GM12878 (cell line): ENCODE measurements around the gene PCBP4. TPM values are rescaled to one million over a fixed set of nuclear protein-coding genes. Genes with fewer than 3 reads are reported as not detected.

Experiments
- ATAC-seq: fragments of 200-7000 bp; cut with Tn5 transposase; 3 replicates; pipeline ENCODE4 v1.9.1; 2020; ENCODE audit warnings: mild to moderate bottlenecking, moderate library complexity
- BruUV-seq: library from RNA; stranded (reverse); fragments of 400-500 nt; replicated peaks from 2 replicates; lab custom pipeline; 2021; lab: Mats Ljungman, UMichigan
- CTCF ChIA-PET: fragments of 300-600 bp; sonication (Branson Sonifier 250); formaldehyde crosslinking; extraction: SDS; loops from one replicate; lab custom pipeline; 2021; ENCODE audit warnings: inconsistent platforms; lab: Yijun Ruan, JAX
- POLR2A ChIA-PET: fragments of 350-600 bp; formaldehyde crosslinking; extraction: SDS; loops from one replicate; lab custom pipeline; 2021; ENCODE audit warnings: inconsistent platforms; lab: Charles Lee
- RAD21 ChIA-PET: fragments of 300-600 bp; sonication (Branson Sonifier 250); formaldehyde crosslinking; loops from one replicate; lab custom pipeline; 2023; ENCODE audit warnings: antibody characterized with exemption; ENCODE audit not compliant: unreplicated experiment; lab: Charles Lee
- SMC1A ChIA-PET: fragments of 300-600 bp; sonication (Branson Sonifier 250); formaldehyde crosslinking; loops from one replicate; lab custom pipeline; 2023; ENCODE audit not compliant: unreplicated experiment, uncharacterized antibody; lab: Charles Lee
- DNase-seq: peaks from one replicate; pipeline ENCODE4 v3.0.0-alpha.2; 2011; ENCODE audit warnings: low read depth, low spot score
- FAIRE-seq: peaks from 3 replicates; lab custom pipeline; 2011; peaks lifted over from hg19 to GRCh38; lab: Jason Lieb, UNC
- H2AFZ ChIP-seq: 2 replicates; pipeline ENCODE4 v1.6.0; 2011; ENCODE audit warnings: low read depth, low read length, control low read depth; ENCODE audit not compliant: control insufficient read depth
- H3K27ac ChIP-seq: 2 replicates; pipeline ENCODE4 v1.5.1; 2011; ENCODE audit warnings: control low read depth; ENCODE audit not compliant: control insufficient read depth, insufficient read depth
- H3K27me3 ChIP-seq, 2 experiments: replicated peaks in 1 of 2; 2 replicates each; pipeline versions ENCODE4 v1.6.0 to v1.6.1; 2011; ENCODE audit warnings: low read length in 1 of 2; ENCODE audit not compliant: control insufficient read depth in 2 of 2, insufficient read depth in 2 of 2
- H3K36me3 ChIP-seq, 2 experiments: 2 replicates each; pipeline ENCODE4 v1.5.1; 2011; ENCODE audit warnings: low read length in 1 of 2; ENCODE audit not compliant: control insufficient read depth in 2 of 2, insufficient read depth in 2 of 2
- H3K4me1 ChIP-seq: 2 replicates; pipeline ENCODE4 v1.6.1; 2011; ENCODE audit warnings: mild to moderate bottlenecking, low read length, moderate library complexity, mixed read lengths; ENCODE audit not compliant: control insufficient read depth, insufficient read depth
- H3K4me2 ChIP-seq: 2 replicates; pipeline ENCODE4 v1.6.0; 2011; ENCODE audit warnings: control low read depth; ENCODE audit not compliant: control insufficient read depth, insufficient read depth
- H3K4me3 ChIP-seq: fragments of 200-600 bp; sonication (generic); 2 replicates; pipeline ENCODE4 v1.5.1; 2016
- H3K79me2 ChIP-seq: 2 replicates; pipeline ENCODE4 v1.6.0; 2011; ENCODE audit warnings: low read length; ENCODE audit not compliant: control insufficient read depth, insufficient read depth
- H3K9ac ChIP-seq: 2 replicates; pipeline ENCODE4 v1.8.0; 2011; ENCODE audit warnings: low read length, control low read depth, mixed read lengths; ENCODE audit not compliant: control insufficient read depth, insufficient read depth
- H3K9me3 ChIP-seq: replicated peaks from 3 replicates; pipeline ENCODE4 v1.5.1; 2011; ENCODE audit warnings: mild to moderate bottlenecking, low read length; ENCODE audit not compliant: control insufficient read depth, insufficient read depth
- H4K20me1 ChIP-seq: 2 replicates; pipeline ENCODE4 v1.6.0; 2011; ENCODE audit not compliant: control insufficient read depth, insufficient read depth
- EGR1 ChIP-seq, 2 experiments: IDR thresholded peaks; 1 replicate in 1 of 2; 2 replicates in 1 of 2; pipeline ENCODE4 v1.6.1; 2011 to 2012; ENCODE audit warnings: low read depth in 2 of 2, low read length in 2 of 2, borderline replicate concordance in 1 of 2, mild to moderate bottlenecking in 1 of 2, moderate library complexity in 1 of 2
- EZH2 ChIP-seq: IDR thresholded peaks from 2 replicates; pipeline ENCODE4 v1.6.1; 2012; ENCODE audit warnings: low read depth, mild to moderate bottlenecking, control low read depth, inconsistent platforms, low read length, borderline replicate concordance; ENCODE audit not compliant: control insufficient read depth
- IRF4 ChIP-seq: IDR thresholded peaks from 2 replicates; pipeline ENCODE4 v1.6.1; 2011; ENCODE audit warnings: low read depth, low read length
- LARP7 ChIP-seq: fragments of 450-650 bp; IDR thresholded peaks from 2 replicates; pipeline ENCODE4 v1.6.1; 2017; ENCODE audit warnings: mild to moderate bottlenecking
- POLR2A ChIP-seq: IDR thresholded peaks from 2 replicates; pipeline ENCODE4 v1.6.1; 2011; ENCODE audit warnings: low read depth, mild to moderate bottlenecking, low read length
- SRF ChIP-seq, 2 experiments: IDR thresholded peaks; 2 replicates each; pipeline ENCODE4 v1.6.1; 2011; ENCODE audit warnings: low read depth in 2 of 2, low read length in 2 of 2, mild to moderate bottlenecking in 1 of 2, moderate library complexity in 1 of 2
- TBL1XR1 ChIP-seq: IDR thresholded peaks from 2 replicates; pipeline ENCODE4 v1.6.1; 2012; ENCODE audit warnings: low read depth, low read length, improper control_type of control experiment
- WGBS: methylation state at CpG from one replicate; pipeline ENCODE4 v1.1.6; 2016; ENCODE audit warnings: low lambda C conversion rate; ENCODE audit not compliant: insufficient replicate concordance, insufficient coverage; ENCODE audit errors: missing lambda C conversion rate; 5-methylcytosine and 5-hydroxymethylcytosine counted together
- in situ Hi-C: fragments of 300-500 bp; cut with MboI; formaldehyde crosslinking; loops from 9 replicates; pipeline ENCODE4 v1.14.3; 2018; ENCODE audit warnings: mixed read lengths
- intact Hi-C: fragments of 100-400 bp; cut with micrococcal nuclease; formaldehyde crosslinking; loops from one replicate; pipeline ENCODE4 v1.14.2; 2022; ENCODE audit not compliant: unreplicated experiment
- polyA plus RNA-seq, 11 experiments: library from polyadenylated mRNA; depleted of rRNA in 4 of 11; unstranded in 6 of 11; stranded (reverse) in 5 of 11; fragments of >200 nt; fragmentation: Nextera tagmentation in 4 of 11; fragmentation: Illumina TruSeq in 1 of 11; extraction: Ambion mirVana in 4 of 11; extraction: Trizol in 1 of 11; gene quantifications; 1 replicate in 1 of 11; 2 replicates in 10 of 11; pipeline versions ENCODE4 v1.2.1 to v1.2.3, GENCODE V29; 2011 to 2016; ENCODE audit warnings: inconsistent platforms in 2 of 11, missing spikeins in 2 of 11, low read depth in 1 of 11
- total RNA-seq, 4 experiments: library from RNA; depleted of rRNA in 3 of 4; stranded (reverse); fragments of >200 nt in 3 of 4; fragmentation: Illumina TruSeq in 1 of 4; extraction: Trizol in 1 of 4; gene quantifications; 2 replicates each; pipeline versions ENCODE4 v1.2.1 to v1.2.3, GENCODE V29; 2013 to 2021
- TF ChIP-seq, protein P1 (sequence below): IDR thresholded peaks from 2 replicates; pipeline ENCODE4 v1.6.1; 2012; ENCODE audit warnings: improper control_type of control experiment, low read depth, low read length; ENCODE audit not compliant: insufficient replicate concordance

Gene PCBP4
- total and polyA plus RNA-seq, 10 of the 15 experiments (the other 5 are each of a cell fraction or from before 2014, with no cell fraction given) = 0.05 to 14.5 (median 4.2) TPM

DNA sequence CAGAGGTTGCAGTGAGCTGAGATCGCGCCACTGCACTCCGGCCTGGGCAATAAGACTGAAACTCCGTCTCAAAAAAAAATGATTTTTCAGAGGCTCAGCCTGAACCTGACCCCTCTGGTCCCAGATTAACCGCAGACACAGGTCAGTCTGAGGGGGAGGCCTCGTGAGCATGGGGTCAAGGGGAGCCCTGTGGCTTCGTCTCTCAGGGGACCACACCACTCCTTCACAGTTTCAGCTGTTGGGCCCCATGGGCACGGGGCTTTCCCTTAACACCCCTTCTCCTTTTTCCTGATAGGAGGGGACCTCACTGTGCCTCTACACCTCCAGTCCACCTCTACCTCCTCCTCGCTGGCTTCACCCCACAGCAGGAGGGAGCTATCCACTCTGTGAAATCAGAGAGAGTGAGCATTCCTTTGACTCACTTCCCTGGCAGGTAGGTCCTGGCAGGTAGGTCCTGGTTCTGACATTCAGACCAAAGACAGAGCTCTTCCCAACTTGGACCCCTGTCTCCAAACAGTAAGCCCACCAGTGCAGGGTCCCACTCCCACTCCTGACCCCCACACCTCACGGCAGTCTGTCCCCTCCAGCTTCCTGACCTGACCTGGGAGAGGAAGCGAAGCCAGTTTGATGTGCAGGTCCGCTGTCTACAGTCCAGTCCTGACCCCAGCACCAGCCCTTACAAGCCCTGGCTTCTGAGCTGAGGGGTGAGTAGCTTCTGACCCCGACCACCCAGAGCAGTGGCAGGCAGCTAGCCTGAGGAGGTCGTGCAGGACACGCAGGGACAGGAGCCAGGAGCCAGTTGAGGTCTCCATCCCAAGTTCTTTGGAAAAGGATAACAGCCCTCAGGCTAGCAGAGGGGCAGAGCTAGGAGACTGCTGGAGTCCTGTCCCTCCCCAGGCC lies 34.5 kb downstream of the PCBP4 start:
- Histone ChIP-seq H3K4me3 (no peak overlapping the region), H3K9me3 (no peaks in the 10 kb centered on the region), H3K9ac (no peak overlapping the region), H4K20me1 (no peaks in the 10 kb centered on the region), H2AFZ (no peak overlapping the region), H3K4me1 (no peaks in the 10 kb centered on the region), H3K4me2 (no peak overlapping the region), H3K27me3 (no peaks in the 10 kb centered on the region), H3K79me2 (no peaks in the 10 kb centered on the region), H3K36me3 (peaks cover 11 to 36% of the 10 kb centered on the region in 2 experiments), H3K27ac (no peak overlapping the region)
- no TSS peak for BruUV-seq
- in situ Hi-C loops = no loop called here
- ChIA-PET RAD21 (no interaction called here), POLR2A (no interaction called here), CTCF (no interaction called here), SMC1A (no interaction called here)
- TF ChIP-seq IRF4 (no peak), LARP7 (no peak), POLR2A (peak; percentile 32; the same call in 1 of the 2 replicates), EZH2 (no peak), EGR1 (IDR thresholded peaks at IDR 0.05; ENCODE audit: borderline replicate concordance in 1 of 2, low read depth in 2 of 2, low read length in 2 of 2) (no peak), SRF (IDR thresholded peaks at IDR 0.05; ENCODE audit: low read depth in 2 of 2, low read length in 2 of 2) (no peak), TBL1XR1 (no peak)
- TF ChIP-seq, protein P1, sequence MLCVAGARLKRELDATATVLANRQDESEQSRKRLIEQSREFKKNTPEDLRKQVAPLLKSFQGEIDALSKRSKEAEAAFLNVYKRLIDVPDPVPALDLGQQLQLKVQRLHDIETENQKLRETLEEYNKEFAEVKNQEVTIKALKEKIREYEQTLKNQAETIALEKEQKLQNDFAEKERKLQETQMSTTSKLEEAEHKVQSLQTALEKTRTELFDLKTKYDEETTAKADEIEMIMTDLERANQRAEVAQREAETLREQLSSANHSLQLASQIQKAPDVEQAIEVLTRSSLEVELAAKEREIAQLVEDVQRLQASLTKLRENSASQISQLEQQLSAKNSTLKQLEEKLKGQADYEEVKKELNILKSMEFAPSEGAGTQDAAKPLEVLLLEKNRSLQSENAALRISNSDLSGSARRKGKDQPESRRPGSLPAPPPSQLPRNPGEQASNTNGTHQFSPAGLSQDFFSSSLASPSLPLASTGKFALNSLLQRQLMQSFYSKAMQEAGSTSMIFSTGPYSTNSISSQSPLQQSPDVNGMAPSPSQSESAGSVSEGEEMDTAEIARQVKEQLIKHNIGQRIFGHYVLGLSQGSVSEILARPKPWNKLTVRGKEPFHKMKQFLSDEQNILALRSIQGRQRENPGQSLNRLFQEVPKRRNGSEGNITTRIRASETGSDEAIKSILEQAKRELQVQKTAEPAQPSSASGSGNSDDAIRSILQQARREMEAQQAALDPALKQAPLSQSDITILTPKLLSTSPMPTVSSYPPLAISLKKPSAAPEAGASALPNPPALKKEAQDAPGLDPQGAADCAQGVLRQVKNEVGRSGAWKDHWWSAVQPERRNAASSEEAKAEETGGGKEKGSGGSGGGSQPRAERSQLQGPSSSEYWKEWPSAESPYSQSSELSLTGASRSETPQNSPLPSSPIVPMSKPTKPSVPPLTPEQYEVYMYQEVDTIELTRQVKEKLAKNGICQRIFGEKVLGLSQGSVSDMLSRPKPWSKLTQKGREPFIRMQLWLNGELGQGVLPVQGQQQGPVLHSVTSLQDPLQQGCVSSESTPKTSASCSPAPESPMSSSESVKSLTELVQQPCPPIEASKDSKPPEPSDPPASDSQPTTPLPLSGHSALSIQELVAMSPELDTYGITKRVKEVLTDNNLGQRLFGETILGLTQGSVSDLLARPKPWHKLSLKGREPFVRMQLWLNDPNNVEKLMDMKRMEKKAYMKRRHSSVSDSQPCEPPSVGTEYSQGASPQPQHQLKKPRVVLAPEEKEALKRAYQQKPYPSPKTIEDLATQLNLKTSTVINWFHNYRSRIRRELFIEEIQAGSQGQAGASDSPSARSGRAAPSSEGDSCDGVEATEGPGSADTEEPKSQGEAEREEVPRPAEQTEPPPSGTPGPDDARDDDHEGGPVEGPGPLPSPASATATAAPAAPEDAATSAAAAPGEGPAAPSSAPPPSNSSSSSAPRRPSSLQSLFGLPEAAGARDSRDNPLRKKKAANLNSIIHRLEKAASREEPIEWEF = no peak
- DNase-seq (no peak), FAIRE-seq (no peak), ATAC-seq (no peak)
- 77% methylated on average over 15 of the region's 15 CpGs for WGBS
- intact Hi-C loops = no loop called here
